ENCODE measurements around the gene RSPO1.

GRCh38 chr1:37562984-37563383 lies 71.7 kb downstream of the RSPO1 start:
- no peak for TF ChIP-seq CTCF (conservative IDR thresholded peaks at IDR 0.05; ENCODE audit: low read depth, low read length)
- no peak for TF ChIP-seq POLR2A (IDR thresholded peaks at IDR 0.05; ENCODE audit: low read depth, low read length)
- TF ChIP-seq BHLHE40 (IDR thresholded peaks at IDR 0.05; ENCODE audit: low read depth, low read length) = no peak
- no peak for TF ChIP-seq RAD21 (IDR thresholded peaks at IDR 0.05; ENCODE audit: low read length)
- TF ChIP-seq, protein P1, sequence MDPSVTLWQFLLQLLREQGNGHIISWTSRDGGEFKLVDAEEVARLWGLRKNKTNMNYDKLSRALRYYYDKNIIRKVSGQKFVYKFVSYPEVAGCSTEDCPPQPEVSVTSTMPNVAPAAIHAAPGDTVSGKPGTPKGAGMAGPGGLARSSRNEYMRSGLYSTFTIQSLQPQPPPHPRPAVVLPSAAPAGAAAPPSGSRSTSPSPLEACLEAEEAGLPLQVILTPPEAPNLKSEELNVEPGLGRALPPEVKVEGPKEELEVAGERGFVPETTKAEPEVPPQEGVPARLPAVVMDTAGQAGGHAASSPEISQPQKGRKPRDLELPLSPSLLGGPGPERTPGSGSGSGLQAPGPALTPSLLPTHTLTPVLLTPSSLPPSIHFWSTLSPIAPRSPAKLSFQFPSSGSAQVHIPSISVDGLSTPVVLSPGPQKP (IDR thresholded peaks at IDR 0.05; ENCODE audit: borderline replicate concordance, low read depth, low read length) = no peak
- no peak for TF ChIP-seq MXI1 (IDR thresholded peaks at IDR 0.05; ENCODE audit: borderline replicate concordance, low read depth, low read length)
- TF ChIP-seq CEBPB (IDR thresholded peaks at IDR 0.05; ENCODE audit: low read depth, low read length) = no peak
- TF ChIP-seq RCOR1 (IDR thresholded peaks at IDR 0.05; ENCODE audit: insufficient replicate concordance, low read length) = no peak
- no peak for TF ChIP-seq SMC3 (IDR thresholded peaks at IDR 0.05; ENCODE audit: low read depth, low read length)
- no peak for TF ChIP-seq RFX5 (IDR thresholded peaks at IDR 0.05; ENCODE audit: low read depth, low read length)
- no peak for TF ChIP-seq CHD1 (IDR thresholded peaks at IDR 0.05; ENCODE audit: low read depth, low read length)
- no peak for TF ChIP-seq MAFK (IDR thresholded peaks at IDR 0.05; ENCODE audit: low read depth, low read length)
- no peak for TF ChIP-seq FOS (IDR thresholded peaks at IDR 0.05; ENCODE audit: low read depth, low read length)

Data from IMR-90 (cell line).